Measurements from ENCODE around the gene SERAC1. TPM values are rescaled to one million over a fixed set of nuclear protein-coding genes. Genes with fewer than 3 reads are reported as not detected.
A peak's percentile ranks its signal among the peaks of the same experiment; 100 is the strongest.

The SERAC1 gene
- total RNA-seq, 1 donor, result 33.7 TPM

- Histone ChIP-seq H3K27me3 (ENCODE audit: insufficient read depth, low read length) (no peaks in the 10 kb centered on the region), H3K4me1 (ENCODE audit: insufficient read depth, low read length) (no peaks in the 10 kb centered on the region), H3K4me2 (ENCODE audit: insufficient read depth, low read length) (no peak overlapping the region), H4K20me1 (ENCODE audit: insufficient read depth, low read length) (no peaks in the 10 kb centered on the region), H3K79me2 (ENCODE audit: insufficient read depth, low read length) (no peaks in the 10 kb centered on the region), H3K4me3 (ENCODE audit: insufficient read depth, low read length) (no peak overlapping the region), H3K9me3 (ENCODE audit: low read depth, low read length) (no peaks in the 10 kb centered on the region), H3K27ac (ENCODE audit: low read depth, low read length) (no peak overlapping the region), H3K36me3 (ENCODE audit: insufficient read depth, low read length) (peaks cover 30% of the 10 kb centered on the region), H2AFZ (ENCODE audit: low read length) (no peak overlapping the region)
- no peak for DNase-seq (ENCODE audit: insufficient read length, low spot score, missing footprints)
- TF ChIP-seq CTCF (IDR thresholded peaks at IDR 0.05; ENCODE audit: extremely low read depth, low read depth, low read length), result peak; percentile 37
Observed at GRCh38 chr6:158131926-158132325, 36.1 kb downstream of the SERAC1 start.

- H3K4me2 ChIP-seq (ENCODE audit: insufficient read depth, low read length), result no peak overlapping the region
- no peak overlapping the region for H3K27ac ChIP-seq (ENCODE audit: low read depth, low read length)
- no peaks in the 10 kb centered on the region for H3K79me2 ChIP-seq (ENCODE audit: insufficient read depth, low read length)
- no peak overlapping the region for H2AFZ ChIP-seq (ENCODE audit: low read length)
- no peaks in the 10 kb centered on the region for H3K4me1 ChIP-seq (ENCODE audit: insufficient read depth, low read length)
- no peak for DNase-seq (ENCODE audit: insufficient read length, low spot score, missing footprints)
- TF ChIP-seq CTCF (IDR thresholded peaks at IDR 0.05; ENCODE audit: extremely low read depth, low read depth, low read length), result no peak
- no peak overlapping the region for H3K4me3 ChIP-seq (ENCODE audit: insufficient read depth, low read length)
- H3K9me3 ChIP-seq (ENCODE audit: low read depth, low read length), result no peaks in the 10 kb centered on the region
- no peaks in the 10 kb centered on the region for H3K27me3 ChIP-seq (ENCODE audit: insufficient read depth, low read length)
- H3K36me3 ChIP-seq (ENCODE audit: insufficient read depth, low read length), result peaks cover 66% of the 10 kb centered on the region
- H4K20me1 ChIP-seq (ENCODE audit: insufficient read depth, low read length), result peaks cover 2% of the 10 kb centered on the region
Observed at GRCh38 chr6:158125271-158125670, 42.8 kb downstream of the SERAC1 start.

GRCh38 chr6:158124288-158124687 is 43.8 kb downstream of the SERAC1 start:
- TF ChIP-seq CTCF (IDR thresholded peaks at IDR 0.05; ENCODE audit: extremely low read depth, low read depth, low read length), result no peak
- H3K9me3 ChIP-seq (ENCODE audit: low read depth, low read length), result no peaks in the 10 kb centered on the region

GRCh38 chr6:158122048-158122447 is 46.0 kb downstream of the SERAC1 start:
- no peak overlapping the region for H3K4me2 ChIP-seq (ENCODE audit: insufficient read depth, low read length)
- no peak overlapping the region for H3K4me3 ChIP-seq (ENCODE audit: insufficient read depth, low read length)
- no peaks in the 10 kb centered on the region for H3K4me1 ChIP-seq (ENCODE audit: insufficient read depth, low read length)
- no peaks in the 10 kb centered on the region for H3K79me2 ChIP-seq (ENCODE audit: insufficient read depth, low read length)
- H3K27me3 ChIP-seq (ENCODE audit: insufficient read depth, low read length), result no peaks in the 10 kb centered on the region
- TF ChIP-seq CTCF (IDR thresholded peaks at IDR 0.05; ENCODE audit: extremely low read depth, low read depth, low read length), result no peak
- no peak overlapping the region for H2AFZ ChIP-seq (ENCODE audit: low read length)
- no peaks in the 10 kb centered on the region for H3K9me3 ChIP-seq (ENCODE audit: low read depth, low read length)
- H4K20me1 ChIP-seq (ENCODE audit: insufficient read depth, low read length), result peaks cover 2% of the 10 kb centered on the region
- H3K36me3 ChIP-seq (ENCODE audit: insufficient read depth, low read length), result peaks cover 68% of the 10 kb centered on the region
- no peak overlapping the region for H3K27ac ChIP-seq (ENCODE audit: low read depth, low read length)
- DNase-seq (ENCODE audit: insufficient read length, low spot score, missing footprints), result no peak

More at GRCh38 chr6:158124288-158124687, 43.8 kb downstream of the SERAC1 start:
- Histone ChIP-seq H3K27me3 (ENCODE audit: insufficient read depth, low read length) (no peaks in the 10 kb centered on the region), H3K4me2 (ENCODE audit: insufficient read depth, low read length) (no peak overlapping the region), H3K79me2 (ENCODE audit: insufficient read depth, low read length) (no peaks in the 10 kb centered on the region), H3K4me3 (ENCODE audit: insufficient read depth, low read length) (no peak overlapping the region), H4K20me1 (ENCODE audit: insufficient read depth, low read length) (peaks cover 2% of the 10 kb centered on the region), H3K27ac (ENCODE audit: low read depth, low read length) (no peak overlapping the region), H3K4me1 (ENCODE audit: insufficient read depth, low read length) (no peaks in the 10 kb centered on the region), H2AFZ (ENCODE audit: low read length) (no peak overlapping the region), H3K36me3 (ENCODE audit: insufficient read depth, low read length) (peaks cover 67% of the 10 kb centered on the region)
- no peak for DNase-seq (ENCODE audit: insufficient read length, low spot score, missing footprints)
